Measurements from ENCODE around the gene SELL.
"Not testable (repeated sequence)": the region's sequence is repeated elsewhere in the genome, so short reads cannot be mapped to it uniquely, and the experiment has no call there.

The SELL gene

DNA sequence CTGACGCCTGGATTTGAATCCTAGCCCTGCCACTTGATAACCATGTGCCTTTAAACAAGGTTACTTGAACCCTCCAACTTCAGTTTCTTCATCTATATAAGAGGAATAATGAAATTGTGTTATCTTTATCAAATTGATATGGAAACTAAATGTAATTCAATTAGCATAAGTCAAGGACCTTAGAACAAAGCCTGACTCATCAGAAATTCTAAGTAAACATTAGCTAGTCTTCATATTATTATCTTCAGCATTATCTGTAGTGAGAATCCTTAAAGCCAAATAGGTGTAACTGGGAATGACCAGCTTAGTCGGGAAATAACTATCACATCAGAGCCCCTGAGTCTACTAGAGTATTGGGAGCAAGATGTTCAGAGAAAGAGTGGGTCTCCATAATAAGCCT lies 6.6 kb downstream of the SELL start:
- DNase-seq (ENCODE audit: low spot score): no peak

GRCh38 chr1:169701261-169702005 lies 10.0 kb downstream of the SELL start:
- no peak for DNase-seq (ENCODE audit: low spot score)

DNA sequence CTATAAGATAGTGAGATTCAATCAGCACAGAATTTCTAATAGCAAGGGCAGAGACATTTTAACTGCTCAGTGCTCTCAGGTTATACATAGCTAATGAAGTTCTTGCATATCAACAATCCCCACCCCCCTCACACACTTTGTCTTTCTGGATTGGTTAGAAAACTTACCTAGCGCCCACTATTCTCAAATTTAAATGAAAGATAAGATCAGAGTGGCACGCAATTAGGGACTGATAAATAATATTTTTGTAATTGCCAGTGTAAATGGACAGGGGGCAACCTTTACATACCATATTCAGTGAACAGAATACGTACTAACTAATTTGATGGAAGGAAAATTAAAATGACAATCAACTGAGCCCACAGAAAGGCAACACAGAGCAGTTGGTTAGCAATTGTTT lies 11.7 kb downstream of the SELL start:
- DNase-seq (ENCODE audit: low spot score): no peak

DNA sequence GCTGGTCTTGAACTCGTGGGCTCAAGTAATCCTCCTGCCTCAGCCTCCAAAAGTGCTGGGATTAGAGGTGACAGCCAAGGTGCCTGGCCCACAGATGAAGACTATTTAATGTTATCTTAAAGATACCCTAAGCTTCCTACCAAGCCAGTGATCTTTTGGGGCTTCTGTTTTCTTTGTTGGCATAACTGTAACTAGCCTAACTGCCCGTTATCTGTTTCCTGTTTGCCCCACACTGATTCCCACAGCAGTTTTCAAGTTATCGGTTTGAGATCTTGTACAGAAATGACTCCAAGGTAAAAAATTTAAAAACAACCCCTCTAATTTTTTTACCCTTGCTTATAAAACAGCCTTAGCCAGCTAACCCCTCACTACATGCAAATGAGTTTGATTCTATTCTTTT lies 12.4 kb downstream of the SELL start:
- DNase-seq (ENCODE audit: low spot score): no peak

- no peak for DNase-seq (ENCODE audit: low spot score)
Observed at GRCh38 chr1:169697755-169698154, 13.7 kb downstream of the SELL start.

- no peak for DNase-seq (ENCODE audit: low spot score)
Observed at GRCh38 chr1:169696273-169697100, 14.9 kb downstream of the SELL start.

DNA sequence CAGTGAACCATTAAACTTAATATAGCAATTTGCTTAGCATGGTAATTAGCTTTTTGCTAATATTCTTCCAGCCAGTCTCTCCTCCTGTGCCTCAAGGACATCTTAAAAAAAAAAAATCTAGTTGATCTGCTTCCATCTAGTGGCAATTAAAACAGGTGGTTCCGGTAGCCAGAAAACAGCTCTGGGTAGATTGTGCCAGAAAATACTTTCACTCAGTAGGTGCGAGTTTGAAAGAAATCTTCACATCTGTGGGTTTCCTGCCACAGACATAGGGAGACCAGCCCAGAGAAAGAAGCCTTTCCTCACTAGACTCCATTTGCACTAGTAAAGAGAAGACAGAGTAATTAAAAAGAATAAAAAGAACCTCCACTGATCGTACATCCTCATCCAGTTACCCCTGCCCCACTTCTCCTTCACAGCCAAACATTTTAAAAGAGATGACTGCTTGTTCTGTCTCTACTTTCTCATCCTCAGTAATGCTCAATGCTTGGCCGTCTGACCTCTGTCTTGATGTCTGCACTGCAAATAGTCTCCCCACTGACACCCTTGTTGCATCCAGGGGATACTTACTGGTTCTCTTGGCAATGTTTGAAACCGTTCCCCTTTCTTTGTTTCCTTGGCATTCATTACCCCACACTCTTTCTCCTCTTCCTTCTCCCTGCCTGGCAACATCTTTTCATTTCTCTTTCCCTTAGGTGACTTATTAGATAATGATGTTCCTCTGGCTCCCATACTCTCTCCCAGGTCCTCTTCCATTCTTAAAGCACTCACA lies 16.9 kb downstream of the SELL start:
- DNase-seq (ENCODE audit: low spot score): no peak

DNA sequence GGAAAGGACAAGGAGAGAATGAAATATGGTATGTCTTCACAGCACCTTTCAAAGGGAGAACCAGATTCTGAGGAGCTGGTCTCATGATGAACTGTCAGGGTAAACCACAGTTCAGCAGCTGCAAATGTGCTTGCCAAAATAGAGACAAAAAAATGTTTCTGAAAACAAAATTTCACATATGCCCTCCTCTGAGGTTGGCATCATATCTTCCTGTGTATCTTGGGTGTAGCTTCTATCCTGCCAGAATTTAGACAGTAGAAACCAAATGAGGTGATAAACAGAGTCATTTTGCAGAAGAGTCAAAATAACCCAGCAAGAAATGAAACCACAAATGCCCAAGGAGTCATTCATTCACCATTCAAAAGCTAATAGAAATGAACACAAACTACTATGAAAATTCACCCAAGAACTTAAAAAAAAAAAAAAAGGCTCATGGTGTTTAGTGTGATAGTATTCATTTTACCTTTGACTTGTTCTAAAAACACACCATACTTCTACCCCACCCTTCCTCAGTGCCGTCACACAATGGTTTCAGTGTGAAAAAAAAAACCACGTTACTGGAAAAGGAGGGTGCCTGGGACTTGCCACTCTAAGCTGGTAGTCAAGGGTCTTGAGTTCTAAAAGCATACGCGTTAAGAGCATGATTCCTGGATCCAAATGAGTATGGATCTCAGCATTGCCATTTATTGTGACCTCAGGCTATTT lies 18.5 kb downstream of the SELL start:
- no peak for DNase-seq (ENCODE audit: low spot score)

DNA sequence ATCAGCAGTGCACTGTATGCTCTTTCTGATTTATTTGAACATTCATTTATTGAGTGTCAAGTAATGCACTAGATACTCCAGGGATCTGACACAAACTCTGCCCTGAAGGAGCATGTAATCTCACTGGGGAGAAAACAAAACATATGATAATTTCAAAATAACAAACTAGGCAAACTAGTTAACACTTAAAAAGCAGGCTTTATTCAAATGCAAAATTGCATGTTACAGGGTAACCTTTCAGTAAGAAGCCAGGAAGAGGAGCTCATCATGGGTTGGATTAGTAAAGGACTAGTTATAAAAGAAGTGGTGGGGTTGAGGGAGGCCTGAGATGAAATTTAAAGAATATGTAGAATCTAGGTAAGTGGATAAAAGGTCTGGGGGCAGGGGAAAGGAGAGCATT lies 20.9 kb downstream of the SELL start:
- DNase-seq (ENCODE audit: low spot score): no peak

DNA sequence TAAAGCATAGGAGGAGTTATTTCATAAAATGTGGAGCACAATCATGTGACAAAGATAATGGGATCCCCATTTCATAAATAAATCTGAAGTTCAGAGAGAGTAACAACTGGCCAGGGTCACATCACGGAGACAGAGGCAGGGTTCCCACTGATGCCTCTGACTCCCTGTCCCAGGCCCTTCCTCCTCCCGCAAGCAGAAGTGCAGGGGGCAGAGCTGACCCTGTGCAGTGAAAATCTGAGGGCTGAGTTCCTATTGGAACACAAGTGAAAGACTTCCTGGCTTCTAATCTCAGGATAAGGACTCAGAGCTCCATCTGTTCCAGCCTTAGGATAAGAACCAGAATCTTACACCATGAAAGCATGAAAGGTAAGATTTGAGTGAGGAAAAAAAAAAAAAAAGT lies 22.0 kb downstream of the SELL start:
- no peak for DNase-seq (ENCODE audit: low spot score)

DNA sequence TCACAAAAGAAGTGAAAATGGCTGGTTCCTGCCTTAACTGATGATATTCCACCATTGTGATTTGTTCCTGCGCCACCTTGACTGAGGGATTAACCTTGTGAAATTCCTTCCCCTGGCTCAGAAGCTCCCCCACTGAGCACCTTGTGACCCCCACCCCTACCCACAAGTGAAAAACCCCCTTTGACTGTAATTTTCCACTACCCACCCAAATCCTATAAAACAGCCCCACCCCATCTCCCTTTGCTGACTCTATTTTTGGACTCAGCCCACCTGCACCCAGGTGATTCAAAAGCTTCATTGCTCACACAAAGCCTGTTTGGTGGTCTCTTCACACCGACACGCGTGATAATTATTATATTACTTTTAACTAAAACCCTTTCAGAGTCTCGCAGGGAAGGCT lies 23.0 kb downstream of the SELL start:
- not testable (repeated sequence) for DNase-seq (ENCODE audit: low spot score)

DNA sequence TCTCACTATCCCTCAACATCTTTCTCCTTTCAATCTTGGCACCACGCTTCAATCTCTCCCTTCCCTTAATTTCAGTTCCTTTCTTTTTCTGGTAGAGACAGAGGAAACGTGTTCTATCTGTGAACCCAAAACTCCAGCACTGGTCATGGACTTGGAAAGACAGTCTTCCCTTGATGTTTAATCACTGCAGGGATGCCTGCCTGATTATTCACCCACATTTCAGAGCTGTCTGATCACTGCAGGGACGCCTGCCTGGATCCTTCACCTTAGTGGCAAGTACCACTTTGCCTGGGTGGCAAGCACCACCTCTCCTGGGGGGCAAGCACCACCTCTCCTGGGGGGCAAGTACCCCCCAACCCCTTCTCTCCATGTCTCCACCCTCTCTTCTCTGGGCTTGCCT lies 27.8 kb downstream of the SELL start:
- no peak for DNase-seq (ENCODE audit: low spot score)

GRCh38 chr1:169683168-169683567 lies 28.3 kb downstream of the SELL start:
- DNase-seq (ENCODE audit: low spot score): not testable (repeated sequence)

GRCh38 chr1:169682071-169682470 lies 29.3 kb downstream of the SELL start:
- no peak for DNase-seq (ENCODE audit: low spot score)

DNA sequence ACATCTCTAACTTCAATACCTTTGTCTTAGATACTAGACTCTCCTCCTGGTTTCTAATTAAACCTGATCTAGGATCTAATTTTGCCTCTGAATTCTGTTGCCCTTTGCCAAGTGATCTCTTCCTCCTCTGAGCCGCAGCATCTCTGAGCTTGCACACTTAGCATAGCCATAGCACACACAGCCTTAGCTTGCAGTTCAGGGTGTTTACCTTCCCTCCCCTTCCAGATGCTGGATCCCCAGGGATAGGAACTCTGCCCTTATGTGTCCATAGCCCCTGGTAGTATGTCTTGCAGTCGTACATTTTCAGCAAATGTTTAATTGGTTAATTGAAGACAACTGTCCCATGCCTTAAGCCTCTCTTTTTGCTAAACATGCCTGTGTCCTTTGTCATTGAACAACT lies 30.3 kb downstream of the SELL start:
- no peak for DNase-seq (ENCODE audit: low spot score)

GRCh38 chr1:169680377-169681019 lies 30.9 kb downstream of the SELL start:
- DNase-seq (ENCODE audit: low spot score): no peak

- DNase-seq (ENCODE audit: low spot score): no peak
Observed at GRCh38 chr1:169679692-169680091, 31.7 kb downstream of the SELL start.

- DNase-seq (ENCODE audit: low spot score): no peak
Observed at GRCh38 chr1:169676001-169676400, 35.4 kb downstream of the SELL start.

- no peak for DNase-seq (ENCODE audit: low spot score)
Observed at GRCh38 chr1:169670836-169671235, 40.6 kb downstream of the SELL start.

GRCh38 chr1:169670244-169670643 lies 41.2 kb downstream of the SELL start:
- DNase-seq (ENCODE audit: low spot score): not testable (repeated sequence)
